ENCODE measurements around the gene DUSP15.
"Not testable (repeated sequence)": the region's sequence is repeated elsewhere in the genome, so short reads cannot be mapped to it uniquely, and the experiment has no call there.

DUSP15 gene, protein sequence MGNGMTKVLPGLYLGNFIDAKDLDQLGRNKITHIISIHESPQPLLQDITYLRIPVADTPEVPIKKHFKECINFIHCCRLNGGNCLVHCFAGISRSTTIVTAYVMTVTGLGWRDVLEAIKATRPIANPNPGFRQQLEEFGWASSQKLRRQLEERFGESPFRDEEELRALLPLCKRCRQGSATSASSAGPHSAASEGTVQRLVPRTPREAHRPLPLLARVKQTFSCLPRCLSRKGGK

DNA sequence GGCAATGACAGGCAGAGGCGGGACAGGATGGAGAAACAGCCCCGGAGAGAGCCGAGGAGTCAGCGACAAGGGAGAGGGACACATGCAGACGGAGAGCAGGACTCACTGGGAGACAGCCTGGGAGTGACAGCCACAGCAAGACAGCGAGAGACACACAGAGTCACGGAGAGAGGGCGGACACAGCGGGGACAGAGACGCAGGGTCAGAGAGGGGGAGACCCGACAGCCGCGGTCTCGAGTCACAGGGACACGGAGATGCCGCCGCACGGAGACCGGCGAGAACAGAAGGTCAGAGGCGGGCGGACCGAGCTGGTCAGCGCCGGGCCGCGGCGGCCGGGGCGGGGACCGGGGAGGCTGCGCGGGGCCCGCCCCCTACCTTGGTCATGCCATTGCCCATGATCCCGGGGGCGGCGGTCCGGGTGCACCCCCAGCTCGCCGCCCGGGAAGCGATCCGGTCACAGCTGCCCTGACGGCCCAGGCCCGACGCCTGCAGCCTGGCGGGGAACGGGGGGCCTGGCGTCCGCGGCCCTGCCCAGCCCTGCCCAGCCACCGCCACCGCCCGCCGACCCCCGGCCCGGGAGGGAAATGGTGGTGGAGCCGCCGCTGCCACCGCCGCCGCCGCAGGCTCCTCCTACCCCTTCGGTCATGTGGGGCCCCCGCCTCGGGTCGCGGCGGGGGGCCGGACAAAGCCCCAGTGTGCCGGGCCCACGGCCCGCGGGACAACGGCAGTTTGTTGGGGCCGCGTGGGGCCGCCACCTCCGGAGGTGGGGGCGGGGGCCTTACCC lies at the start of gene DUSP15, which contains the start of gene TTLL9:
Gene DUSP15 (minus strand): TSS at position 586 of the 784 bp plus-strand sequence. CDS start 190 bp downstream, at position 396.
Gene TTLL9 (plus strand): TSS at position 693 of the 784 bp plus-strand sequence. CDS start 493 bp downstream, outside the sequence.
- no peak for DNase-seq

GRCh38 chr20:31919410-31920155 lies 49.3 kb upstream of the DUSP15 start:
- no peak for DNase-seq

DNA sequence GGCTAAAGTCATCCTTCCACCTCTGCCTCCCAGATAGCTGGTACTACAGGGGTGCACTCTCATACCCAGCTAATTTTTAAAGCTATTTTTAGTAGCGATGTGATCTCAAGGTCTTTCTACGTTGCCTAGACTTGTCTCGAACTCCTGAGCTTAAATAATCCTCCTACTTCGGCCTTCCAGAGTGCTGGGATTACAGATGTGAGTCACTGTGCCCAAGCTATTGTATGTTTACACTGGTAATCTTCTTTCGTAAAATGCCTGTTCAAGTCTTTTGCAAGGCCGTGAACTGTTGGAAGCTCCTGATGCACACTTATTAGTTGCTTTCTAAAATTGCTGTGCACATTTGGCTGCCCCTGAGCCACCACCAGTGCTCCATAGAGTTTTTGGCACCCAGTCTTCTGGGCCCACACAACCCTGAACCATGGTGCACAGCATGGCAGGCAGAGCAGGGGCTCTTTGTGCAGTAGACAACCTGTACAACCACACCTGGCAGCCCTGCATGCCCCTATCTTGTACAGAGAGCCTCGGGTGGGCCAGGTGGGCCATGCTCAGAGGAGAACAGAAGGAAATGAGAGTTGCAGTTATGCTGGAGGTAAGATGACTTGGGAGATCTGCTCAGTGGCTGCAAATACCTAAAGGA lies 48.3 kb upstream of the DUSP15 start:
- no peak for DNase-seq

DNA sequence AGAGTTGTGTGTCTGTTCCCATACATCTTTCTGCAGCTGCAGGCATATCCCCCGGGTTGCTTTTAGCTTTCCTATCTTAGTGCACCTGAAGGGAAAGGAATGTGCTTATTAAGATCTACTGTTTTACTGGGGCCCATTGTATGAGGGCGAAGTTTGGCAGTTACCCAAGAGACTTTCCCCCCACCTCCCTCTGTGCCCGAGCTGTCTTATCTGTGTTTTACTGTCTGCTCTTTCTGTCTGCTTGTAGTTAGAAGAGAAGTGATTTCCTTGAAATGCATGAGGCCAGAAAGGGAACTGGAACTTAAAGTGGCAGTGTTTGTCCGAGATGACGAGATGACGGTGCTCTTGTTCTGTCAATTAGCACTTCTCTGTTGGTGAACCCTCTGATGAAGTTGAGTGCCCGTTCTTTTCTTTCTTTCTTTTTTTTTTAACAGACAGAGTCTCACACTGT lies 47.7 kb upstream of the DUSP15 start:
- not testable (repeated sequence) for DNase-seq

DNA sequence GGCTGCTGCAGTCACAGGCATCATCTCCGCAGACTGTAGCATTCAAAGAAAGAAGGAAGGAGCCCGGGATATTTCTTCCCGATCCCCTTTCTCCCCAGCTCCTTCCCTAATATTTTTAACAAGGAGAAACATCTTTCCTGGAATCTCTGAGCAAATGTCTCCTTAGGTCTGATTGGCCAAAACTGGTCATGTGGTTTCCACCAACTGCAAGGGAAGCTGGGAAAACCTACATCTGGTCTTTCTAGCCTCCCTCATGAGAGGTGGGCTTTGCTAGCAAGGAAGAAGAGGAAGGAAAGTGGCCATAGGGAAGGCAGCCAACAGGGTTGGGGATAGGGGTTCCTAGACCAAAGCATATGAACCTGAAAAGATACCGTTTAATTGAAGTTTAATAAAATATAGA lies 46.4 kb upstream of the DUSP15 start:
- DNase-seq: no peak

DNA sequence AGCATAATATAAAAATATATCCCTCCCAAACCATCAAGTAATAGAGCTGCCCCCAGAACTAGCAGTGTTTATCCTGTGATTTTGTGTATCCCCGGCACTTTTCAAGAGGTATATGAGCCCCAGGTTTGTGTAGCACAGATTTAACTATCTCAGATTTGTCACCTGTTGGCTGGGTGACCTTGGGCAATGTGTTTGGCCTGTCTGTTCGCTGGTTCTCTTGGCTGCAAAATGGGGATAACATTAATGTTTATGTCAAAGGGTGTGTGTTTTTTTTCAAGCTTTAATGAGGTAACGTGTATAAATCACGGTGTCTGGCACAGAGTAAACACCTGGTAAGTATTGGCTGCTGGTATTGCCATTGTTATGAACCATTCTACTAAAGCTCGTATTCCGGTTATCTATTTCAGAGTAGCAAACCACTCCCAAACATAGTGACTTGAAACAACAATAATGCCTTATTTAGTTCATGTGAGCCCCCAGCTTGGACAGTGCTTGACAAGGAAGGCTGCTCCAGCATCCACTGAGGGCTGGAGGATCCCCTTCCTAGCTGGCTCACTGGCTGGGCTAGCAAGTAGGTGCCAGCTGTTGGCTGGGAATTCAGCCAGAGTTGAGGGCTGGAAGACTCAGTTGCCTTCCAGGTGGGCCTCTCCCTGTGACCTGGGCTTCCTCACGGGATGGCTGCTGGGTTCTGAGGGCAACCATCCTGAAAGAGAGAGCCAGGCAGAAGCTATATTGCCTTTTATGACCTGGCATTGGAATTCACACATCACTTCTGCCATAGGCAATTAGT lies 45.4 kb upstream of the DUSP15 start:
- no peak for DNase-seq

- no peak for DNase-seq
Observed at GRCh38 chr20:31914170-31914569, 43.8 kb upstream of the DUSP15 start.

GRCh38 chr20:31913431-31914157 lies 43.3 kb upstream of the DUSP15 start:
- DNase-seq: no peak

DNA sequence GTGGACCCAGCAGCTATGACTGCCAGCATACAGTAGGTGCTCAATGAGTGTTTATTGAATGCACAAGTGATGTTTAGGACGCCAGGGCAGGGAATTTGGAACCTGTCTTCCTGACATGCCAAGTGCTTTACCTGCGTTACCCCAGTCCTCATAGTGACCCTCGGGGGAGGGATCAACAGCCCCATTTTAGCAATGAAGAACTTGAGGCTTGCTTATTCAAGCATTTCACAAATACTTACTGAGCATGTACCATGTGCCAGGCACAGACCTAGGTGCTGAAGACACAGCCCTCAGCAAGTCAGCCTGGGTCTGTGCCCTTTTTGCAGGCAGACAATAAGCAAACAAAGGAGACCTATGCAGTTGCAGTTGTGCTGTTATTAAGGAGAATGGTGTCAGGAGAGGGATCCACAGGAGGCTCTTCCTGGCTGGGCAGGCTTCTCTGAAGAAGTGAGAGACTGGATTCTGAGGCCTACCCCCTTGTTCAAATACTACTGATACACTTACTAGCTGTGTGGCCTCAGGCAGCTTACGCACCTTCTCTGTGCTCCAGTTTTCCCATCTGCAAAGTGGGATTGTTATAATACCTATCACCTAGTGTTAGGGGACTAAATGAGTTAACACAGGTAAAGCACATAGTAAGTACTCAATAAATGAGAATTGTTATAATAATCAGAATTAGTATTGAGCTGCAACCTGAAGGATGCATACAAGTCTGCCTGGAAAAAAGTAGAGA lies 39.9 kb upstream of the DUSP15 start:
- no peak for DNase-seq

DNA sequence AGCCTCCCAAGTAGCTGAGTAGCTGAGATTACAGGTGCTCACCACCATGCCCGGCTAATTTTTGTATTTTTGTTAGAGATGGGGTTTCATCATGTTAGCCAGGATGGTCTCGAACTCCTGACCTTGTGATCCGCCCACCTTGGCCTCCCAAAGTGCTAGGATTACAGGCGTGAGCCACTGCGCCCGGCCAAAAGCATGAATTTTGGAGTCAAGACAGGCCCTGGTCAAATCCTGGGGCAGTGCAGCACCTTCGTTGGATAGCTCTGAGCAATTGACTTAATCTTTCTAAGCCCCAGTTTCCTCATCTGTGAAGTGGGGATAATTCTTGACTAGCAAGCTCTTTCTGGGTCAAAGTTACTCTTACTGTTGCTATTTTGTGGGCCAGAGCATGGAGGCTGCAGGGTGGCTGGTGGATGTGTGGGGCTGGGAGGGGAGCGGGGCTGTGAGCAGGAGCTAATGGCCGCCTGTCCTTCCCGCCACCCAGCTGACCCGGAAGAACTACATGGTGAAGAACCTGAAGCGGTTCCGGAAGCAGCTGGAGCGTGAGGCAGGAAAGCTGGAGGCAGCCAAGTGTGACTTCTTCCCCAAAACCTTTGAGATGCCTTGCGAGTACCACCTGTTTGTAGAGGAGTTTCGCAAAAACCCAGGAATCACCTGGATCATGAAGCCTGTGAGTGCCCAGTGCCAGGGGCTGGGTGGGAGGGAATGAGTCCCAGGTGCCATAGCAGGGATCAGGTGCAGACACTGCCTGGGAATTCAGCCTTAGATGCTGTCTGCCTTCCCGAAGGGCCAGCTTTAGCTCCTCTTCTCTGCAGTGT lies 39.1 kb upstream of the DUSP15 start:
- no peak for DNase-seq

- DNase-seq: no peak
Observed at GRCh38 chr20:31908424-31908823, 38.1 kb upstream of the DUSP15 start.

DNA sequence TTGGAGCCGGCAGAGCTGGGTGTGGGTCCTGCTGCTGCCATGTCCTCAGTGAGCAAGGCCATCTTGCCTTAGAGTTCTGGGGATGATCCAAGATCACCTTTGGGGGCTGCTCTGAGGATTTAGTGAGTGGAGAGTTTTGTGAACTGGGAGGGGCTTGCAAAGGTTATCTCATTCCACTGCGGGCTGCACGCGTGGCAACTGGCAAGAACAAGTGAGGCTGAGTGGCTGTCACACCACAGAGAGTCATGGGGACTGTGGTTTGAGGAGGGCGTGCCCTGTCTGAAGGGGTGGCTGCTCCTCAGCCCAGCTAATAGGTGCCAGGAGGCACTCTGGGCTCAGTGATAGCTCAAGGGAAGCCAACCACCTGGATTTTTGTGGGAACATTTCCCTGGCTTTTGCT lies 37.7 kb upstream of the DUSP15 start:
- DNase-seq: no peak

- DNase-seq: no peak
Observed at GRCh38 chr20:31907046-31907445, 36.7 kb upstream of the DUSP15 start.

- no peak for DNase-seq
Observed at GRCh38 chr20:31906001-31906400, 35.7 kb upstream of the DUSP15 start.

GRCh38 chr20:31903627-31904386 lies 33.5 kb upstream of the DUSP15 start:
- DNase-seq: no peak

DNA sequence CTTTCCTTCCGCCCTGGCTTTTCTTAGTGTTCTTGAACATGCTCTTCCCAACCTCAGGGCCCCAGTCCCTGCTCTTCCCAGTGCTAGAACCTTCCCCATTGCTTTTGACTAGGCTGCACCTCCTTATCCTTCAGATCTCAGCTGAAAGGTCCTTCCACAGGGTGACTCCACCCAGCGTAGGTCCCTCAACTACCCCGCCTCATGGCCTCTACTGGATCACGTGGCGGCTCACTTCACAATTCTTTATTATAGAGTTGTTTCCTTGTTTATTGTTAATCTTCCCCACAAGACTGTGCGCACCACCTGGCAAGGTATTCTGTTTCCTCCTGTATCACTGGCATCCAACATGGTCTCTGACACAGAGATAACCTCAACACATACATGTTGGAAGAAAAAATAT lies 31.3 kb upstream of the DUSP15 start:
- no peak for DNase-seq

DNA sequence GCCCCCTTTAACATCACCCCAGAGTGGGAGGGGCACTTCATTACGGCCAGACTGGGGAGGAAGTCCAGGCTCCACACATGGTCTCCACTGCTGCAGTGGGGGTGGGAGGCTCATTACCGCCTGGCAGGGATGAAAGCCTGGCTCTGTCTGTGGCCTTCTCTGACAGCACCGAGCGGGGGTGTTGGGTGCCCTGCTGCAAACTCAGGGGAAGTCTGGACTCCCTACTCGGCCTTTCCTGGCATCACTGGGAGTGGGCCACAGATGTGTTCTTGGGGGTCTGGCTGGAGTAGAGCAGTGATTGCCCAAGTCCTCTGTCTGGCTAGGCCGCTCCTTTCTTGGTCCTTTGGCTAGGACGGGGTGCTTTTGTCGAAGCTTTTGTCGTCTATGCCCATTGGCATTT lies 27.2 kb upstream of the DUSP15 start:
- DNase-seq: no peak

DNA sequence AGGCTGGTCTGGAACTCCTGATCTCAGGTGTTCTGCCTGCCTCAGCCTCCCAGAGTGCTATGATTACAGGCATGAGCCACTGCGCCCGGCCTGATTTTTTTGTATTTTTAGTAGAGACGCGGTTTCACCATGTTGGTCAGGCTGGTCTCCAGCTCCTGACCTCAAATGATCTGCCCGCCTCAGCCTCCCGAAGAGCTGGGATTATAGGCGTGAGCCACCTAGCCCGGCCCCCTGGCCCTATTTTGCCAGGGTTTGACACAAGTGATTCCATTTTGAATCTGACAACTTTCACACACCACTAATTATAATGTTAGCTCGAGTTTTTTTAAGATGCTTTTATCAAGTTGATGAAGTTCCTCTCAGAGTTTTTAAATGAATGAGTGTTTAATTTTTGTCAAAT lies 25.7 kb upstream of the DUSP15 start:
- no peak for DNase-seq

All from NCI-H1417 treated with DMSO at 0.1 percent for 48 hours (cell line).